H1 (cell line): ENCODE results near the gene UCP1. TPM values are rescaled to one million over a fixed set of nuclear protein-coding genes. Genes with fewer than 3 reads are reported as not detected.
A peak's percentile ranks its signal among the peaks of the same experiment; 100 is the strongest.

ENCODE experiments used
- CTCF ChIA-PET: fragments of 300-600 bp; sonication (Branson Sonifier 250); formaldehyde crosslinking; loops from one replicate; lab custom pipeline; 2021; ENCODE audit not compliant: partially characterized antibody; lab: Charles Lee
- POLR2A ChIA-PET: fragments of 300-600 bp; sonication (Branson Sonifier 250); formaldehyde crosslinking; loops from one replicate; lab custom pipeline; 2021; ENCODE audit warnings: inconsistent platforms; ENCODE audit not compliant: partially characterized antibody; lab: Charles Lee
- DNase-seq, 2 experiments: peaks; one replicate each; pipeline versions ENCODE4 v3.0.0 to v3.0.0-alpha.2; 2010 to 2022; ENCODE audit warnings: low spot score in 2 of 2, low read depth in 1 of 2, mixed read lengths in 1 of 2
- FAIRE-seq: peaks from 2 replicates; lab custom pipeline; 2011; peaks lifted over from hg19 to GRCh38; lab: Jason Lieb, UNC
- H2AFZ ChIP-seq: 2 replicates; pipeline ENCODE4 v1.8.1; 2012; ENCODE audit warnings: low read length, inconsistent platforms
- H2AK5ac ChIP-seq: 2 replicates; pipeline ENCODE4 v1.6.1; 2013; ENCODE audit warnings: low read depth, low read length
- H2BK120ac ChIP-seq: replicated peaks from 2 replicates; pipeline ENCODE3; 2013; ENCODE audit warnings: low read depth, low read length, inconsistent platforms
- H2BK12ac ChIP-seq: 2 replicates; pipeline ENCODE4 v1.6.1; 2013; ENCODE audit warnings: low read depth, low read length
- H2BK15ac ChIP-seq: 2 replicates; pipeline ENCODE4 v1.6.1; 2013; ENCODE audit warnings: low read length
- H2BK20ac ChIP-seq: 2 replicates; pipeline ENCODE4 v1.6.1; 2013; ENCODE audit warnings: low read length
- H2BK5ac ChIP-seq: 2 replicates; pipeline ENCODE4 v1.6.1; 2013; ENCODE audit warnings: low read depth, low read length
- H3K14ac ChIP-seq: 2 replicates; pipeline ENCODE4 v1.6.1; 2013; ENCODE audit warnings: inconsistent platforms; ENCODE audit not compliant: insufficient read length
- H3K18ac ChIP-seq: 2 replicates; pipeline ENCODE4 v1.6.1; 2013; ENCODE audit warnings: low read length; ENCODE audit errors: extremely low read depth
- H3K23ac ChIP-seq: 2 replicates; pipeline ENCODE4 v1.6.1; 2013; ENCODE audit warnings: inconsistent platforms; ENCODE audit not compliant: insufficient read length
- H3K23me2 ChIP-seq: 2 replicates; pipeline ENCODE4 v1.6.1; 2013; ENCODE audit warnings: low read depth, low read length
- H3K27ac ChIP-seq: 2 replicates; pipeline ENCODE4 v1.6.1; 2011; ENCODE audit warnings: low read depth, low read length, inconsistent platforms
- H3K27me3 ChIP-seq, 4 experiments: replicated peaks in 1 of 4; 1 replicate in 1 of 4; 2 replicates in 3 of 4; pipeline versions ENCODE4 v1.6.1 to v1.8.1; 2011 to 2013; ENCODE audit warnings: low read length in 3 of 4, mild to moderate bottlenecking in 3 of 4, inconsistent platforms in 2 of 4, mixed read lengths in 2 of 4, moderate library complexity in 1 of 4; ENCODE audit not compliant: control insufficient read depth in 3 of 4, insufficient read depth in 3 of 4; ENCODE audit errors: extremely low read depth in 1 of 4
- H3K36me3 ChIP-seq, 4 experiments: 2 replicates each; pipeline versions ENCODE4 v1.6.1 to v1.8.1; 2011 to 2013; ENCODE audit warnings: mild to moderate bottlenecking in 4 of 4, low read length in 3 of 4, moderate library complexity in 2 of 4, control low read depth in 1 of 4, inconsistent platforms in 1 of 4; ENCODE audit not compliant: insufficient read depth in 4 of 4, control insufficient read depth in 2 of 4
- H3K4ac ChIP-seq: replicated peaks from 2 replicates; pipeline ENCODE3; 2013; ENCODE audit warnings: low read length, low read depth, mixed read lengths, inconsistent platforms; ENCODE audit not compliant: insufficient read length
- H3K4me1 ChIP-seq, 4 experiments: replicated peaks in 1 of 4; 1 replicate in 1 of 4; 2 replicates in 3 of 4; pipeline versions ENCODE4 v1.6.1 to v1.8.1; 2011 to 2013; ENCODE audit warnings: low read length in 3 of 4, inconsistent platforms in 2 of 4, mixed read lengths in 1 of 4; ENCODE audit not compliant: insufficient read depth in 4 of 4, control insufficient read depth in 3 of 4
- H3K4me2 ChIP-seq, 2 experiments: 2 replicates each; pipeline versions ENCODE4 v1.6.1 to v1.8.1; 2011 to 2013; ENCODE audit warnings: low read depth in 2 of 2, low read length in 2 of 2, control low read depth in 1 of 2, inconsistent platforms in 1 of 2, mild to moderate bottlenecking in 1 of 2; ENCODE audit not compliant: insufficient read depth in 1 of 2
- H3K4me3 ChIP-seq, 4 experiments: fragments of 200-600, 300-600 bp in 1 of 4; sonication (generic), shearing (Covaris generic), sonication (Bioruptor Twin) in 1 of 4; 2 replicates each; pipeline versions ENCODE4 v1.5.1 to v1.8.1; 2011 to 2016; ENCODE audit warnings: low read length in 4 of 4, low read depth in 3 of 4, control low read depth in 2 of 4, inconsistent platforms in 2 of 4, mild to moderate bottlenecking in 2 of 4, mixed read lengths in 1 of 4, moderate library complexity in 1 of 4; ENCODE audit not compliant: insufficient read depth in 2 of 4; ENCODE audit errors: extremely low read depth in 1 of 4
- H3K56ac ChIP-seq: replicated peaks from 2 replicates; pipeline ENCODE3; 2013; ENCODE audit warnings: low read depth, mild to moderate bottlenecking, mixed read lengths, low read length, inconsistent platforms; ENCODE audit not compliant: insufficient read length
- H3K79me1 ChIP-seq: 2 replicates; pipeline ENCODE4 v1.6.1; 2013; ENCODE audit warnings: low read depth, low read length, control low read depth
- H3K79me2 ChIP-seq, 2 experiments: 2 replicates each; pipeline versions ENCODE4 v1.6.1 to v1.8.1; 2012 to 2013; ENCODE audit warnings: low read length in 2 of 2, mild to moderate bottlenecking in 2 of 2, inconsistent platforms in 1 of 2; ENCODE audit not compliant: insufficient read depth in 2 of 2, control insufficient read depth in 1 of 2
- H3K9ac ChIP-seq, 4 experiments: replicated peaks in 1 of 4; 1 replicate in 1 of 4; 2 replicates in 3 of 4; pipeline versions ENCODE4 v1.6.1 to v1.8.1; 2011 to 2013; ENCODE audit warnings: low read depth in 3 of 4, low read length in 3 of 4, control low read depth in 2 of 4, mild to moderate bottlenecking in 2 of 4, moderate library complexity in 2 of 4, inconsistent platforms in 1 of 4; ENCODE audit errors: extremely low read depth in 1 of 4
- H3K9me3 ChIP-seq, 2 experiments: 2 replicates each; pipeline versions ENCODE4 v1.6.1 to v1.8.1; 2012 to 2013; ENCODE audit warnings: mild to moderate bottlenecking in 2 of 2, moderate library complexity in 2 of 2, control low read depth in 1 of 2, inconsistent platforms in 1 of 2, low read depth in 1 of 2, low read length in 1 of 2, mixed read lengths in 1 of 2; ENCODE audit not compliant: insufficient read depth in 2 of 2
- H4K20me1 ChIP-seq, 2 experiments: replicated peaks in 1 of 2; 2 replicates each; pipeline versions ENCODE3 to v1.8.1; 2011 to 2013; ENCODE audit warnings: inconsistent platforms in 2 of 2, low read length in 2 of 2, mild to moderate bottlenecking in 1 of 2; ENCODE audit not compliant: insufficient read depth in 2 of 2, control insufficient read depth in 1 of 2
- H4K5ac ChIP-seq: 2 replicates; pipeline ENCODE4 v1.6.1; 2013; ENCODE audit warnings: low read length, low read depth, mixed read lengths, inconsistent platforms; ENCODE audit not compliant: insufficient read length
- H4K8ac ChIP-seq: 2 replicates; pipeline ENCODE4 v1.8.0; 2013; ENCODE audit warnings: mild to moderate bottlenecking, moderate library complexity, low read length, inconsistent platforms; ENCODE audit not compliant: insufficient read depth; ENCODE audit errors: extremely low read depth
- H4K91ac ChIP-seq: replicated peaks from 2 replicates; pipeline ENCODE3; 2013; ENCODE audit warnings: low read length, mixed read lengths, inconsistent platforms; ENCODE audit not compliant: insufficient read length
- ASH2L ChIP-seq: fragments of 200-600, 300-600 bp; sonication (generic); IDR thresholded peaks from one replicate; pipeline ENCODE4 v1.7.1; 2017; ENCODE audit warnings: low read length
- BCL11A ChIP-seq, 2 experiments: IDR thresholded peaks; one replicate each; pipeline ENCODE4 v1.6.1; 2011; ENCODE audit warnings: low read depth in 2 of 2, low read length in 2 of 2, mild to moderate bottlenecking in 2 of 2
- CEBPB ChIP-seq: IDR thresholded peaks from 2 replicates; pipeline ENCODE4 v1.6.1; 2012; ENCODE audit warnings: low read depth, low read length
- GABPA ChIP-seq: IDR thresholded peaks from 2 replicates; pipeline ENCODE4 v1.6.1; 2011; ENCODE audit warnings: mild to moderate bottlenecking, low read length, moderate library complexity, borderline replicate concordance; ENCODE audit not compliant: insufficient read depth
- RAD21 ChIP-seq, 2 experiments: IDR thresholded peaks in 1 of 2; conservative IDR thresholded peaks in 1 of 2; 2 replicates each; pipeline ENCODE4 v1.6.1; 2011; ENCODE audit warnings: low read depth in 2 of 2, low read length in 2 of 2, improper control_type of control experiment in 1 of 2, inconsistent platforms in 1 of 2, mild to moderate bottlenecking in 1 of 2, moderate library complexity in 1 of 2
- RBBP5 ChIP-seq: IDR thresholded peaks from 2 replicates; pipeline ENCODE4 v1.7.1; 2012; ENCODE audit warnings: low read depth, mild to moderate bottlenecking, inconsistent platforms, low read length, moderate library complexity, borderline replicate concordance
- SAP30 ChIP-seq: fragments of 300-600 bp; sonication (generic); IDR thresholded peaks from 2 replicates; pipeline ENCODE4 v1.7.1; 2012; ENCODE audit warnings: low read length, moderate library complexity, mild to moderate bottlenecking, inconsistent platforms; ENCODE audit not compliant: insufficient read depth, insufficient replicate concordance
- SIN3A ChIP-seq, 2 experiments: IDR thresholded peaks in 1 of 2; conservative IDR thresholded peaks in 1 of 2; 2 replicates each; pipeline ENCODE4 v1.6.1; 2011 to 2012; ENCODE audit warnings: low read length in 2 of 2, improper control_type of control experiment in 1 of 2, low read depth in 1 of 2, mild to moderate bottlenecking in 1 of 2
- SIRT6 ChIP-seq: IDR thresholded peaks from one replicate; pipeline ENCODE4 v1.7.1; 2012; ENCODE audit warnings: low read length, inconsistent platforms
- TAF1 ChIP-seq: IDR thresholded peaks from 2 replicates; pipeline ENCODE4 v1.6.1; 2011; ENCODE audit warnings: mild to moderate bottlenecking, low read depth, low read length
- USF2 ChIP-seq: IDR thresholded peaks from 2 replicates; pipeline ENCODE4 v1.6.1; 2011; ENCODE audit warnings: low read length, improper control_type of control experiment
- WGBS, 2 experiments: shearing (Covaris generic) in 1 of 2; methylation state at CpG; one replicate each; pipeline versions ENCODE4 v1.1.6 to v1.1.7; 2013 to 2015; ENCODE audit warnings: low lambda C conversion rate in 2 of 2, mixed read lengths in 2 of 2, inconsistent platforms in 1 of 2, low coverage in 1 of 2, missing lambda C conversion rate in 1 of 2; ENCODE audit not compliant: insufficient replicate concordance in 2 of 2, insufficient coverage in 1 of 2, insufficient read length in 1 of 2; ENCODE audit errors: extremely low coverage in 1 of 2, missing lambda C conversion rate in 1 of 2; 5-methylcytosine and 5-hydroxymethylcytosine counted together
- polyA plus RNA-seq, 7 experiments: library from polyadenylated mRNA; depleted of rRNA in 3 of 7; stranded (reverse) in 5 of 7; unstranded in 2 of 7; fragments of >200 nt in 5 of 7; fragments of 200-250 nt in 2 of 7; gene quantifications; 1 replicate in 5 of 7; 2 replicates in 1 of 7; 4 replicates in 1 of 7; pipeline versions ENCODE4 v1.2.1 to v1.2.3, GENCODE V29; 2011 to 2013; ENCODE audit warnings: missing spikeins in 2 of 7, mixed read lengths in 2 of 7
- total RNA-seq: library from RNA; stranded (reverse); fragmentation: NEBNext Ultra II Directional; extraction: Animal tissue kit (Norgen Biotek cat#: 25700); gene quantifications from 2 replicates; pipeline ENCODE4 v1.2.1, GENCODE V29; 2021

The UCP1 gene
- total and polyA plus RNA-seq, 2 of the 8 experiments (the other 6 are each of a cell fraction or from before 2014, with no cell fraction given), result 0.20 to 0.44 TPM

GRCh38 chr4:140617499-140618248, 48.9 kb upstream of the UCP1 start:
- no peak overlapping the region for H3K23ac ChIP-seq
- no peak overlapping the region for H2AK5ac ChIP-seq
- WGBS, 2 experiments, result 66% methylated on average over 7 of the region's 7 CpGs; no CpG with 5 or more reads in 1 of the 2 experiments
- H3K14ac ChIP-seq, result no peak overlapping the region
- no peak overlapping the region for H2BK12ac ChIP-seq
- H3K9me3 ChIP-seq, result no peaks in the 10 kb centered on the region
- H4K20me1 ChIP-seq, result no peaks in the 10 kb centered on the region
- H2BK20ac ChIP-seq, result no peak overlapping the region
- H2BK120ac ChIP-seq, result no peak overlapping the region
- no peak overlapping the region for H4K91ac ChIP-seq
- H3K27me3 ChIP-seq, result no peaks in the 10 kb centered on the region
- no peak overlapping the region for H4K8ac ChIP-seq
- no peak overlapping the region for H3K18ac ChIP-seq
- ChIA-PET POLR2A (no interaction called here), CTCF (interaction anchor here (0.6 to 1.7 kb wide), 8 partner anchors 8 to 258 kb away, joined by 3 to 11 read pairs (median 4); no protein-coding TSS in a partner anchor)
- no peak for FAIRE-seq
- H3K4me2 ChIP-seq, result peak overlapping the region in 1 of 2 experiments; percentile 9; a peak in 1 of 4 replicates
- no peak for DNase-seq
- peaks cover 0 to 9% (median 4%) of the 10 kb centered on the region in 4 experiments; a peak in 4 of 7 replicates for H3K4me1 ChIP-seq
- H3K27ac ChIP-seq, result no peak overlapping the region
- H3K79me1 ChIP-seq, result no peaks in the 10 kb centered on the region
- H2BK5ac ChIP-seq, result no peak overlapping the region
- H2AFZ ChIP-seq, result no peak overlapping the region
- no peak overlapping the region for H2BK15ac ChIP-seq
- H3K79me2 ChIP-seq, result no peaks in the 10 kb centered on the region
- H3K23me2 ChIP-seq, result no peaks in the 10 kb centered on the region
- H3K4ac ChIP-seq, result no peak overlapping the region
- H4K5ac ChIP-seq, result no peak overlapping the region
- H3K36me3 ChIP-seq, result no peaks in the 10 kb centered on the region
- no peak overlapping the region for H3K4me3 ChIP-seq
- no peak overlapping the region for H3K56ac ChIP-seq
- no peak overlapping the region for H3K9ac ChIP-seq
- TF ChIP-seq RBBP5, result no peak
- TF ChIP-seq RAD21 (IDR thresholded peaks at IDR 0.05 in 1 of 2, conservative IDR thresholded peaks at IDR 0.05 in 1 of 2; ENCODE audit: low read depth in 2 of 2, low read length in 2 of 2), result no peak
- no peak for TF ChIP-seq SAP30
- TF ChIP-seq ASH2L, result no peak
- TF ChIP-seq TAF1, result no peak
- no peak for TF ChIP-seq GABPA
- TF ChIP-seq BCL11A (IDR thresholded peaks at IDR 0.05; ENCODE audit: low read depth in 2 of 2, low read length in 2 of 2), result no peak
- TF ChIP-seq CEBPB, result no peak
- no peak for TF ChIP-seq USF2
- TF ChIP-seq SIN3A (conservative IDR thresholded peaks at IDR 0.05 in 1 of 2, IDR thresholded peaks at IDR 0.05 in 1 of 2; ENCODE audit: low read depth in 1 of 2, low read length in 2 of 2), result no peak
- TF ChIP-seq SIRT6, result no peak
